NCI-H2196 treated with DMSO at 0.1 percent for 48 hours (cell line): ENCODE measurements around the gene CASZ1.
A peak's percentile ranks its signal among the peaks of the same experiment; 100 is the strongest.

ENCODE experiments used
- DNase-seq: peaks from one replicate; lab custom pipeline; 2025; ENCODE audit not compliant: unreplicated experiment; lab: John Stamatoyannopoulos, UW

Gene CASZ1

GRCh38 chr1:10709165-10709564 is 87.3 kb downstream of the CASZ1 start:
- no peak for DNase-seq

GRCh38 chr1:10708757-10709156 is 87.7 kb downstream of the CASZ1 start:
- DNase-seq: no peak

DNA sequence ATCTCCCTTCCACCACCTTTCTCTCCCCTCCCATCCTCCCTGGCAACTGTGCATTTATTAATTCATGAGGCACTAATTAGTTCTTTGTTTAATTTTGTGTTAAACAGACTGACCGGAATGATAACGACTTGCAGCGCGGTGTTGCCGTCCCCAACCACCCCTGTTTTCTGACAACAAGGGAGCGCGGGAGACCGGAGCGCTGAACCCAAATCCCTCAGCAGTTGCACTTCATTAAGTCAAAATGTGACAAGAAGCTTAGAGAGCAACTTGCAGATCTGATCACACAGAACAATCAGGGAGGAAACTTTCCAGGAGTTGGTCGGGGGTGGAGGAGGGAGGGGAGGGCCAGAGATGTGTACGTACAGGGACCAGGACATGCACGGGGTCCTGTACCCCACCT is 89.2 kb downstream of the CASZ1 start:
- DNase-seq: no peak

- no peak for DNase-seq
Measured at GRCh38 chr1:10706376-10706913, 90.0 kb downstream of the CASZ1 start.

- no peak for DNase-seq
Measured at GRCh38 chr1:10705953-10706352, 90.5 kb downstream of the CASZ1 start.

DNA sequence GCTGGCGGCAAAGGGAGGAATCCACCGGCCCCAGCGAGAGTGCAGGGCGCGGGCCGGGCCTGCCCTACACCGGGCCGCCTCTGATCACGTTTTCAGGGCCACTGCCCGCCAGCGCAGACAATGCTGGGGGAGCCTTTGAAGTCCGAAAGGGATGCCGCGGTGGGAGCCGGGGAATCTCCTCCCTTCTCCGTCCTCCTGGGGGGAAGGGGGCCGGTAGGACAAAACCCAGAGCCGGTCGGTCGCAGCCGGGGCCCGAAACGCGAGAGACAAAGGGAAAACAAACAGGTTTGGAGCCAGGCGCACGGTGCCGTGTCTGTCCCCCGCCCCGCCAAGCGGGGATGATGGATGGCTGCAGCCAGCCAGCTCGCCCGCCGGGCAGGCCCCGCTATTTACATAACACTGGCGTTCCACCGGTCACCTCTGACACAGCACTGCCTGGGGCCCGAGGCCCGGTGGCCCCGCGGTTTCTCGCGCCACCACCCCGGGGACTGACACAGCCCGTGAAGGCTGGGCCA is 92.0 kb downstream of the CASZ1 start:
- DNase-seq: no peak

GRCh38 chr1:10703702-10704101 is 92.7 kb downstream of the CASZ1 start:
- no peak for DNase-seq

DNA sequence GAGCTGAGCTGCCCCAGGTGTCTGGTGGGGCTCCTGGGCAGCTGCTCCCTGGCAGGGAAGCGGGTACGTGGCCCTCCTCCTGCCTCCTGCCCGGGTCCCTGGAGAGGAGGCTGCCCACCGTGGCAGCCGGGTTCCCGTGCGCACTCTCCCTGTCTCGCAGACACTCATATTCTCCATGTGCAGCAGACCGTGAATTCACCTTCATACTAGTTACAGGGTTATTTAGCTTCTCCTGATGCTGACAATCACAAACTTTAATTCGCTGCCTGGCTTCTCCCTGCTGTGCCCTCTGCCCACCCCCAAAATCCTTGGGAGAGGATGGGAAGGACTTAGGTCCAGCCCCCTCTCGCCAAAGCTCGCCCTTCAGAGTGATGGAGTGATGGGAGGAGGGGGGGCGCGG is 95.3 kb downstream of the CASZ1 start:
- no peak for DNase-seq

GRCh38 chr1:10699470-10699835 is 97.0 kb downstream of the CASZ1 start:
- no peak for DNase-seq

DNA sequence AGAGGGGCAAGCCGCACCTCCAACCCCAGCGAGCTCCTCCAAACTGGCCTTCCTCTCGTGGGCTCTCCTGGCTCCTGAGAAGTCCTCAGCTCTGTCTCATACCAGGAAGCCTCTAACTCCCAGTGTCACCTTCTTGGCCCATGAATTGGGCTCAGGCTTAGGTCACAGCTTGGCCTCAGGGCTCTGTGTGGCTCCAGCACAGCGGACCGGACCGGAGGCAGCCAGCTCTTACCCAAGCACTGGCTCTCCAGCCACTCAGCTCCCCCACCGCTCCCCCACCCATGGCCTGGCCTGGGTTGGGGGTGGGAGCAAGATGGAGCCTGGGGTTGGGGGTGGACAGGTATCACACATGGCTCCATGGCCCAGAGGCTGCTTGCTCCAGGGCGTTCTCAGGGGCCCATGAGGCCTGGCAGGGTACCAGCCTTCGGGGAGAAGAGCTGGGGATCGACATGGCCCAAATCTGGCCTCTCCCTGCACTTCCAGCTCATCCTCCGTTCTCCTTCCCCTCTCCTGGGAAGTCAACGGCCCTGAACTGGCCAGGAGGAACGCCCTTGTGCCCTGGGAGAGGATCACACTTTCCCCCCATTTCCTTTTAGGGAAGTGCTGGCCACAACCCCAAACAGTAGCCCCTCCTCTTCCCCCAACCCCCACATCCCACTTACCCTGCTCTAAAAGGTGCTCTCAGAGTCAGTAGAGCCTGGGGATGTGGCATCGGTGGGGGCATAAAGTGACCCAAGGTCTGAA is 97.5 kb downstream of the CASZ1 start:
- DNase-seq: no peak

GRCh38 chr1:10697621-10698160 is 98.8 kb downstream of the CASZ1 start:
- no peak for DNase-seq

- no peak for DNase-seq
Measured at GRCh38 chr1:10696977-10697376, 99.5 kb downstream of the CASZ1 start.

- peak; percentile 87 for DNase-seq
Measured at GRCh38 chr1:10694633-10695627, 101.5 kb downstream of the CASZ1 start.

DNA sequence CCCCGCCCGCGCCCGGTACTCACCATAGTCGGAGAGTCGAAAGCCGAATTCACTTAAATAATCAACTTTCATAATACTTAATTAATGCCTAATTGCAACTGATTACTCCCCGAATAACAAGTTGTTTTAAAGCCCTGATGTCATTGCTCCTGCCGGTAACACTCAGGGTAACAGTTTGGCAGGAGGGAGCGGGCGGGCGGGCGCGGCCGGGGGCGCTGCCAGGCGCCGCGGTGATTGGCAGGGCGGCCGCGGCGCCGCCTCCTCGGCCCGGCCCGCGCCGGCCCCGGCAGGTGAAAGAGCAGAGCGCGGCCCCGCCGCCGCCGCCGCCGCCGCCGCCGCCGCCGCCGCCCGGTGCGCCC is 102.2 kb downstream of the CASZ1 start:
- no peak for DNase-seq

- DNase-seq: peak; percentile 13
Measured at GRCh38 chr1:10693497-10694273, 102.8 kb downstream of the CASZ1 start.

DNA sequence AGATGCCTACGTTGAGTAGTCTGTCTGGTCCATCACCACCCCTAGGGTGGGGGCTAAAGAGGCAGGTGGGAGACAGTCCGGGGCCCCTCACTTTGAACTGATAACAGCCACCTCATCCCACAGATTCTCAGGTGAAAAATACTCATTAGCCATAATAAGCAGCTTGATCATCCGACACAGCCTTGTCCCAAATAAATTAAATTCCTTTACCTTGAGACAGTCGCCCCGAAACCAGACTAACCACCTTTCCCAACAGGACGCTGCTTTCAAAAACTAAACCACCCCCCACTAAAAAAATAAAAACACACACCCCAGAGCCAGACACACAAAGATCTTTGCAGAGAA is 103.3 kb downstream of the CASZ1 start:
- no peak for DNase-seq

GRCh38 chr1:10692401-10693021 is 103.9 kb downstream of the CASZ1 start:
- peak; percentile 8 for DNase-seq

GRCh38 chr1:10691740-10692125 is 104.7 kb downstream of the CASZ1 start:
- DNase-seq: no peak

DNA sequence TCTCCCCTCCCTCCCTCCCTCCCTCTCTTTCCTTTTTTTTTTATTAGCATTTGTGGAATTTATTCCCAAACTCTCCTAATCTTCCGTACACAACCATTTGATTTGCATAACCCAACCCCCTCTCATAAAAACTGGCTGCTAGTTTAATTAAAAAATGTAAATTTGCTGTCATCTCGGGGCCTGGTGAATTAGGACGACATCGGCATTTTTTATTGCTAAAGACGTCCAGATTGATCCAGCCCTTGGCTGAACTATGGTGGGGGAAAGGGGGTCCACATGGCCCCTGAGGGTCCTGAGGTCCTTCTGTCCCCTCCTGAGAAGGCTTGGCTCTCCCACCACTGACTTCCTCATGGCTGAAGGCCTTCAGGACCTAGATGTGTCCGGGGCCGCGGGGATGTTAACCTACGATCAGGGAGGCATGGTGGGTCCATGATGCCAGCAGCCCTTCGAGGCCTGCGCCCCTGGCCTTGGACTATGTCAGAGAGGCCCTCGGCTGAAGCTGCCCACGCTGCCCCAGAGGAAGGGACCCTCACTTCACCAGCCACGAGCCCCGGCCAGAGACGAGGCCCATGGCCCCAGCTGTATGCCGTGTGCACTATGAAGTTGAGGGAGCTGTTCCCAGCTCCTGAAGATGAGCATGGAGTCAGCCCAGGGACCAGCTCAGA is 105.2 kb downstream of the CASZ1 start:
- no peak for DNase-seq

DNA sequence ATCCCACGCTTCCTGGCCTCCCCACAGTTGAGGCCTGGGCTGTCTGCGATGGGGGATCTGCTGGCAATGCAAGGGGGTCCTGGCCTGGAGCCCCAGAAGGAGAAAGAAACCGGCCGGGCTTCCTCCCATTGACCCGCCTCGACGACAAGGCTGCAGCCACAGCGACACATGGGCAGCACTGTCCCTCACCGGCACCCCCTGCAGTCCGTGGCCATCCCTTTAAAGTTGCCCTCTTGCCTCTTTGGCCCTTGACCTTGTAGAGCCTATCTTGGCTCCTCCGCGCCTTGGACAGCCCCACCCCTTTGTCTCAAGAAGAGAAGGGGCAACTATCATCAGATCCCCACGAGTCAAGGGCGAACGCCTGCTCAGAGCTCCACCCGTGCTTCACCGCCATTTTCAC is 106.0 kb downstream of the CASZ1 start:
- DNase-seq: no peak
